HFFc6 (cell line): ENCODE measurements around the gene TEX9. TPM values are rescaled to one million over a fixed set of nuclear protein-coding genes. Genes with fewer than 3 reads are reported as not detected.
"Not testable (repeated sequence)": the region's sequence is repeated elsewhere in the genome, so short reads cannot be mapped to it uniquely, and the experiment has no call there.

Experiments
- DNase-seq: peaks from one replicate; pipeline ENCODE4 v3.0.0-alpha.2; 2018
- H3K27ac Mint-ChIP-seq: 2 replicates; pipeline ENCODE4 v1.8.0; 2020; ENCODE audit warnings: mild to moderate bottlenecking, mixed read lengths
- H3K27me3 Mint-ChIP-seq: 2 replicates; pipeline ENCODE4 v1.8.0; 2021; ENCODE audit warnings: mild to moderate bottlenecking, moderate library complexity, mixed read lengths; ENCODE audit not compliant: insufficient read depth
- H3K36me3 Mint-ChIP-seq: 2 replicates; pipeline ENCODE4 v1.8.0; 2021; ENCODE audit warnings: low read depth, mixed read lengths
- H3K4me1 Mint-ChIP-seq: 2 replicates; pipeline ENCODE4 v1.8.0; 2020; ENCODE audit warnings: low read depth, mixed read lengths
- H3K4me3 Mint-ChIP-seq: 2 replicates; pipeline ENCODE4 v1.8.0; 2020; ENCODE audit warnings: mild to moderate bottlenecking, moderate library complexity, mixed read lengths
- H3K9me3 Mint-ChIP-seq: 2 replicates; pipeline ENCODE4 v1.8.0; 2020; ENCODE audit warnings: mild to moderate bottlenecking, mixed read lengths
- total RNA-seq, 6 experiments: library from RNA; stranded (reverse); fragmentation: NEBNext Ultra II Directional; extraction: Animal tissue kit (Norgen Biotek cat#: 25700); gene quantifications; 2 replicates in 1 of 6; 3 replicates in 5 of 6; pipeline ENCODE4 v1.2.3, GENCODE V29; 2021
- TF ChIP-seq, protein P1 (sequence below): fragments of 200-600 bp; sonication (generic); IDR thresholded peaks from 2 replicates; pipeline ENCODE4 v1.5.0; 2021; ENCODE audit warnings: antibody characterized with exemption, mild to moderate bottlenecking

Gene TEX9
- total RNA-seq, 6 experiments from 2014 or later: 0.81 to 1.4 (median 0.93) TPM

- Mint-ChIP-seq H3K4me3 (no peak overlapping the region), H3K36me3 (no peaks in the 10 kb centered on the region), H3K27me3 (no peaks in the 10 kb centered on the region; the same call in none of the 2 replicates), H3K9me3 (no peaks in the 10 kb centered on the region), H3K27ac (no peak overlapping the region), H3K4me1 (no peaks in the 10 kb centered on the region; the same call in 1 of the 2 replicates)
- TF ChIP-seq, protein P1, sequence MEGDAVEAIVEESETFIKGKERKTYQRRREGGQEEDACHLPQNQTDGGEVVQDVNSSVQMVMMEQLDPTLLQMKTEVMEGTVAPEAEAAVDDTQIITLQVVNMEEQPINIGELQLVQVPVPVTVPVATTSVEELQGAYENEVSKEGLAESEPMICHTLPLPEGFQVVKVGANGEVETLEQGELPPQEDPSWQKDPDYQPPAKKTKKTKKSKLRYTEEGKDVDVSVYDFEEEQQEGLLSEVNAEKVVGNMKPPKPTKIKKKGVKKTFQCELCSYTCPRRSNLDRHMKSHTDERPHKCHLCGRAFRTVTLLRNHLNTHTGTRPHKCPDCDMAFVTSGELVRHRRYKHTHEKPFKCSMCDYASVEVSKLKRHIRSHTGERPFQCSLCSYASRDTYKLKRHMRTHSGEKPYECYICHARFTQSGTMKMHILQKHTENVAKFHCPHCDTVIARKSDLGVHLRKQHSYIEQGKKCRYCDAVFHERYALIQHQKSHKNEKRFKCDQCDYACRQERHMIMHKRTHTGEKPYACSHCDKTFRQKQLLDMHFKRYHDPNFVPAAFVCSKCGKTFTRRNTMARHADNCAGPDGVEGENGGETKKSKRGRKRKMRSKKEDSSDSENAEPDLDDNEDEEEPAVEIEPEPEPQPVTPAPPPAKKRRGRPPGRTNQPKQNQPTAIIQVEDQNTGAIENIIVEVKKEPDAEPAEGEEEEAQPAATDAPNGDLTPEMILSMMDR: no peak
- no peak for DNase-seq
These were observed 6.4 kb downstream of the TEX9 start for GRCh38 chr15:56371495-56372147.

DNA sequence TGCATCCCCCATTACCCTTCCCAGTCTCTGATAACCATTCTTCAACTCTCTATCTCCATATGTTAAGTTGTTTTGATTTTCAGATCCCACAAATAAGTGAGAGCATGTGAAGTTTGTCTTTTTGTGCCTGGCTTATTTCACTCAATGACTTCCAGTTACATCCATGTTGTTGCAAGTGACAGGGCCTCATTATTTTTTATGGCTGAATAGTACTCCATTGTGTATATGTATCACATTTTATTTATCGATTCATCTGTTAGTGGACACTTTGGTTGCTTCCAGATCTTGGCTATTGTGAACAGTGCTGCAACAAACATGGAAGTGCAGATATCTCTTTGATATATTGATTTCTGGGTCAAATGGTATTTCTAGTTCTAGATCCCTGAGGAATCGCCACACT is 9.5 kb downstream of the TEX9 start:
- H3K4me3 Mint-ChIP-seq, H3K36me3 Mint-ChIP-seq, H3K27me3 Mint-ChIP-seq, DNase-seq, H3K9me3 Mint-ChIP-seq, H3K4me1 Mint-ChIP-seq, H3K27ac Mint-ChIP-seq: not testable (repeated sequence)

DNA sequence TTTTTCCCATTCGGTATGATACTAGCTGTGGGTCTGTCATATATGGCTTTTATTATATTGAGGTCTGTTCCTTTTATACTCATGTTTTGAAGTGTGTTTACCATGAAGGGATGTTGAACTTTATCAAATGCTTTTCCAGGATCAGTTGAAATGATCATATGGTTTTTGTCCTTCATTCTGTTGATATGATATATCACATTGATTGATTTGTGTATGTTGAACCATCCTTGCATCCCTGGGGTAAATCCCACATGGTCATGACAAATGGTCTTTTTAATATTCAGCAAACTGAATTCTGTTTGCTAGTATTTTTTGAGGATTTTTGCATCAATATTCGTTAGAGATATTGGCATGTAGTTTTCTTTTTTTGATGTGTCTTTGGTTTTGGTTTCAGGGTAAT is 12.6 kb downstream of the TEX9 start:
- not testable (repeated sequence) for H3K27me3 Mint-ChIP-seq, H3K9me3 Mint-ChIP-seq

GRCh38 chr15:56383010-56383409 is 17.8 kb downstream of the TEX9 start:
- TF ChIP-seq, protein P1: no peak

More for the DNA sequence above, 12.6 kb downstream of the TEX9 start:
- H3K4me3 Mint-ChIP-seq, H3K27ac Mint-ChIP-seq, DNase-seq, H3K4me1 Mint-ChIP-seq, H3K36me3 Mint-ChIP-seq: not testable (repeated sequence)

DNA sequence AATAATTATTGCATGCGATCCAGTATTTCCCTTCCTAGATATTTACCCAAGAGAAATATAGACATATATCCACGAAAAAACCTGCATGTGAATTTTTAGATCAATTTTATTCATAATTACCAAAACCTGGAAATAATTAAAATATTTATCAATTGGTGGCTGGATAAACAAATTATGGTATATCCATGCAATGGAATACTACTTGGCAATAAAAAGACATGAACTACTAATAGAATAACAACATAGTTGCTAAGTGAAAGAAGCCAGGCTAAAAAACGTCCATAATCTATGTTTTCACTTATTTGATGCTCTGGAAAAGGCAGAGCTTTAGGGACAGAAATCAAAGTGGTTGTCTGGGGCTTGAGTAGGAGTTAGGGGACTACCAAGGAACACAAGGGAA is 20.7 kb downstream of the TEX9 start:
- Mint-ChIP-seq H3K27ac (no peak overlapping the region), H3K9me3 (no peaks in the 10 kb centered on the region), H3K36me3 (no peaks in the 10 kb centered on the region), H3K4me1 (no peaks in the 10 kb centered on the region), H3K27me3 (no peaks in the 10 kb centered on the region), H3K4me3 (no peak overlapping the region)
- TF ChIP-seq, protein P1: no peak
- DNase-seq: no peak

More at GRCh38 chr15:56383010-56383409, 17.8 kb downstream of the TEX9 start:
- Mint-ChIP-seq H3K36me3 (no peaks in the 10 kb centered on the region; the same call in 1 of the 2 replicates), H3K27me3 (no peaks in the 10 kb centered on the region), H3K4me1 (no peaks in the 10 kb centered on the region), H3K9me3 (peaks cover 4% of the 10 kb centered on the region; the same call in 1 of the 2 replicates), H3K4me3 (no peak overlapping the region), H3K27ac (no peak overlapping the region)
- DNase-seq: no peak

- no peaks in the 10 kb centered on the region for H3K4me1 Mint-ChIP-seq
- no peaks in the 10 kb centered on the region for H3K36me3 Mint-ChIP-seq
- no peaks in the 10 kb centered on the region; the same call in 1 of the 2 replicates for H3K27me3 Mint-ChIP-seq
- DNase-seq: no peak
- TF ChIP-seq, protein P1: no peak
- H3K9me3 Mint-ChIP-seq: no peaks in the 10 kb centered on the region
- no peak overlapping the region for H3K27ac Mint-ChIP-seq
- no peak overlapping the region for H3K4me3 Mint-ChIP-seq
These were observed 25.6 kb downstream of the TEX9 start for GRCh38 chr15:56390739-56391267.
